Measurements from ENCODE around the gene LRRC8C.

Gene LRRC8C

GRCh38 chr1:89762779-89763648 lies 130.1 kb downstream of the LRRC8C start:
- DNase-seq (ENCODE audit: low read depth, low spot score), result peak; percentile 63
- Histone ChIP-seq H3K36me3 (ENCODE audit: control insufficient read depth, insufficient read depth, low read length) (no peaks in the 10 kb centered on the region), H3K9me3 (ENCODE audit: control insufficient read depth, insufficient read depth, low read length) (no peaks in the 10 kb centered on the region), H3K4me3 (ENCODE audit: low read length) (peak overlapping the region; percentile 21; the same call in 1 of the 2 replicates), H3K4me1 (ENCODE audit: control insufficient read depth, insufficient read depth, low read length) (no peaks in the 10 kb centered on the region), H3K27me3 (ENCODE audit: control insufficient read depth, insufficient read depth, low read length) (peaks cover 5% of the 10 kb centered on the region; the same call in 1 of the 2 replicates), H3K27ac (ENCODE audit: low read length) (no peak overlapping the region)
- WGBS (ENCODE audit: insufficient coverage, insufficient read length), result no CpG with 5 or more reads among the region's 47 CpGs

- Histone ChIP-seq H3K9me3 (ENCODE audit: control insufficient read depth, insufficient read depth, low read length) (no peaks in the 10 kb centered on the region), H3K36me3 (ENCODE audit: control insufficient read depth, insufficient read depth, low read length) (no peaks in the 10 kb centered on the region), H3K27ac (ENCODE audit: low read length) (no peak overlapping the region), H3K4me3 (ENCODE audit: low read length) (peak overlapping the region; percentile 12; the same call in 1 of the 2 replicates), H3K27me3 (ENCODE audit: control insufficient read depth, insufficient read depth, low read length) (peaks cover 5% of the 10 kb centered on the region; the same call in 1 of the 2 replicates), H3K4me1 (ENCODE audit: control insufficient read depth, insufficient read depth, low read length) (no peaks in the 10 kb centered on the region)
- WGBS (ENCODE audit: insufficient coverage, insufficient read length), result no CpG with 5 or more reads among the region's 5 CpGs
- no peak for DNase-seq (ENCODE audit: low read depth, low spot score)
These were observed 130.7 kb downstream of the LRRC8C start for GRCh38 chr1:89763649-89763986.

GRCh38 chr1:89765774-89766173 lies 132.9 kb downstream of the LRRC8C start:
- H3K27ac ChIP-seq (ENCODE audit: low read length), result no peak overlapping the region
- no CpG with 5 or more reads among the region's 1 CpG for WGBS (ENCODE audit: insufficient coverage, insufficient read length)
- no peak for DNase-seq (ENCODE audit: low read depth, low spot score)

GRCh38 chr1:89767618-89768017 lies 134.7 kb downstream of the LRRC8C start:
- Histone ChIP-seq H3K9me3 (ENCODE audit: control insufficient read depth, insufficient read depth, low read length) (no peaks in the 10 kb centered on the region), H3K27ac (ENCODE audit: low read length) (no peak overlapping the region)
- no CpG with 5 or more reads among the region's 1 CpG for WGBS (ENCODE audit: insufficient coverage, insufficient read length)

More at GRCh38 chr1:89765774-89766173, 132.9 kb downstream of the LRRC8C start:
- Histone ChIP-seq H3K27me3 (ENCODE audit: control insufficient read depth, insufficient read depth, low read length) (peaks cover 5% of the 10 kb centered on the region; the same call in 1 of the 2 replicates), H3K36me3 (ENCODE audit: control insufficient read depth, insufficient read depth, low read length) (no peaks in the 10 kb centered on the region), H3K4me1 (ENCODE audit: control insufficient read depth, insufficient read depth, low read length) (no peaks in the 10 kb centered on the region), H3K9me3 (ENCODE audit: control insufficient read depth, insufficient read depth, low read length) (no peaks in the 10 kb centered on the region), H3K4me3 (ENCODE audit: low read length) (no peak overlapping the region)

More at GRCh38 chr1:89767618-89768017, 134.7 kb downstream of the LRRC8C start:
- DNase-seq (ENCODE audit: low read depth, low spot score), result no peak
- peaks cover 5% of the 10 kb centered on the region; the same call in 1 of the 2 replicates for H3K27me3 ChIP-seq (ENCODE audit: control insufficient read depth, insufficient read depth, low read length)
- H3K4me3 ChIP-seq (ENCODE audit: low read length), result no peak overlapping the region
- H3K4me1 ChIP-seq (ENCODE audit: control insufficient read depth, insufficient read depth, low read length), result no peaks in the 10 kb centered on the region
- H3K36me3 ChIP-seq (ENCODE audit: control insufficient read depth, insufficient read depth, low read length), result no peaks in the 10 kb centered on the region
